Lower leg skin (tissue), 3 donors: ENCODE measurements around the gene SGCA.

Experiments used
- POLR2A ChIP-seq, 2 donors: fragments of 450-650 bp; IDR thresholded peaks; one replicate each; pipeline ENCODE4 v1.6.1; 2016 to 2017; ENCODE audit warnings: antibody characterized with exemption in 2 of 2, mild to moderate bottlenecking in 1 of 2, moderate library complexity in 1 of 2
- TF ChIP-seq, protein P1 (sequence below), 3 donors: fragments of 450-650 bp; IDR thresholded peaks; one replicate each; pipeline ENCODE4 v1.5.1; 2016; ENCODE audit warnings: antibody characterized with exemption in 3 of 3, mild to moderate bottlenecking in 3 of 3, moderate library complexity in 2 of 3

DNA sequence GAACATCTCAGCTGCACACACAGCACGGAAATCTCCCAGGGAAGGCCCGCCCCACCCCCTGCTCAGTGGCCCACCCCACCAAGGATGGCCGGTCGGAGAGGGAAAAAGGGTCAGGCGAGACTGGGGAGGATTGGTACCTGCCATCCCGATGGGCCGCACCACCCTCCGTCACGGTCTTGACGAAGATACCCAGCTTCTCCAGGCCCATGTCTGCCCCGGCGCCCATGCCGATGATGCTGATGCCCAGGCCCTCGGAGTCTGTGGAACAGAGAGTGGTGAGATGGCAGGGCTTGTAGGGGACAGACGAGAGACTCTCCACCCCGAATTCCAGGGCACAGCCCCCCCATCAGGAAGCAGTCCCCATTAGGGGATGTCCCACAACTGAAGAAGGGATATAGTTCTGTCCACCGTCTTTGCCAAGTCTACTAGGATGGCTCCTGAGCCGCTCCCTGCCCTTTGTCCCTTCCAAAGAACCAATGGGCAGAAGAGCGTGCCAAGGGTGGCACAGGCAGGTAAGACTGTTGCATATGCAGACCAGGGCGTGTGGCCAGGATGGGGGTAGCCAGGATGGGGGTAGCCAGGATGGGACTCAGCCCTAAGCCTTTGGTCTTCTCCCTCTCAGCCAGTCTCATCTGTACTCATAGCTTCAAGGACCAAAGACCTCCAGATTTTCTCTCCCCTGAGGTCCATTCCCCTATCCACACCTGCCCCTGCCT, 22.2 kb upstream of the SGCA start:
- TF ChIP-seq, protein P1, sequence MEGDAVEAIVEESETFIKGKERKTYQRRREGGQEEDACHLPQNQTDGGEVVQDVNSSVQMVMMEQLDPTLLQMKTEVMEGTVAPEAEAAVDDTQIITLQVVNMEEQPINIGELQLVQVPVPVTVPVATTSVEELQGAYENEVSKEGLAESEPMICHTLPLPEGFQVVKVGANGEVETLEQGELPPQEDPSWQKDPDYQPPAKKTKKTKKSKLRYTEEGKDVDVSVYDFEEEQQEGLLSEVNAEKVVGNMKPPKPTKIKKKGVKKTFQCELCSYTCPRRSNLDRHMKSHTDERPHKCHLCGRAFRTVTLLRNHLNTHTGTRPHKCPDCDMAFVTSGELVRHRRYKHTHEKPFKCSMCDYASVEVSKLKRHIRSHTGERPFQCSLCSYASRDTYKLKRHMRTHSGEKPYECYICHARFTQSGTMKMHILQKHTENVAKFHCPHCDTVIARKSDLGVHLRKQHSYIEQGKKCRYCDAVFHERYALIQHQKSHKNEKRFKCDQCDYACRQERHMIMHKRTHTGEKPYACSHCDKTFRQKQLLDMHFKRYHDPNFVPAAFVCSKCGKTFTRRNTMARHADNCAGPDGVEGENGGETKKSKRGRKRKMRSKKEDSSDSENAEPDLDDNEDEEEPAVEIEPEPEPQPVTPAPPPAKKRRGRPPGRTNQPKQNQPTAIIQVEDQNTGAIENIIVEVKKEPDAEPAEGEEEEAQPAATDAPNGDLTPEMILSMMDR (IDR thresholded peaks at IDR 0.05), result no peak
- no peak for TF ChIP-seq POLR2A (IDR thresholded peaks at IDR 0.05)
